SK-N-MC (cell line): ENCODE data around the gene LARGE1.

Experiments
- EZH2 ChIP-seq: fragments of 200-600 bp; sonication (generic); IDR thresholded peaks from one replicate; pipeline ENCODE4 v1.6.1; 2017; ENCODE audit warnings: antibody characterized with exemption
- FOXP2 ChIP-seq: optimal IDR thresholded peaks from 2 replicates; pipeline ENCODE3; 2011; ENCODE audit warnings: mild to moderate bottlenecking, moderate library complexity; ENCODE audit not compliant: insufficient read depth; ENCODE audit errors: extremely low read length, control extremely low read depth
- POLR2AphosphoS5 ChIP-seq: IDR thresholded peaks from 2 replicates; pipeline ENCODE4 v1.6.1; 2012; ENCODE audit warnings: mild to moderate bottlenecking, low read depth, low read length, borderline replicate concordance

DNA sequence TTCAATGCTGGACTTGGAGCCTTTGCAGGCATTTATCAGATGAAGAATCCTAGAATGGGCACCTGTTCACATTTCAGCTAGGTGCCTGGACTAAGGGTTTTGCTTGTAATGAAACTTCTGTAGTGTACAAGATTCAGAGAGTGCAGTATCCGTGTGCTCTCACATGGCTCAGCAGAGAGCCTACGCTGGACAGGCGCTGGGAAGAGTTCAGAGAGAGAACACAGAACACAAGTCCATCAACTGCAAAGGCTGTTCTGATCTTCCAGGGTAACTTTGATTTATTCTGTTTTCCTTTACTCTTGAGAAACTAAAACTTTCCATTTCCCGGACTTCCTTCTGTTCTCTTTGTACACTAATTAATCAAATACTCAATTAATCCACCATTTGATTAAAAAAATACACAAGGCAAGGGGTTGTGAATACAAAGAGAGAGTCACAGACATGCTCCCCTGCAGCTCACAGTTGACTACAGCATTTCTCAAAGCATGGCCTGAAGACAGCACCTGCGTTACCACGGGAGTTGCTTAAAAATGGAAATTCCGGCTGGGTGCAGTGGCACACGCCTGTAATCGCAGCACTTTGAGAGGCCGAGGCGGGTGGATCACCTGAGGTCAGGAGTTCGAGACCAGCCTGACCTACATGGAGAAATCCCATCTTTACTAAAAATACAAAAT is 393.7 kb downstream of the LARGE1 start:
- TF ChIP-seq POLR2AphosphoS5 (no peak), EZH2 (no peak), FOXP2 (no peak)
